SK-N-SH (cell line): ENCODE results near the gene HCN4. TPM values are rescaled to one million over a fixed set of nuclear protein-coding genes. Genes with fewer than 3 reads are reported as not detected.

Source experiments
- CTCF ChIA-PET: fragments of 300-600, 350-600 bp; formaldehyde crosslinking; extraction: SDS; loops from one replicate; lab custom pipeline; 2021; lab: Yijun Ruan, JAX
- POLR2A ChIA-PET: fragments of 350-600 bp; sonication (Branson Sonifier 250); formaldehyde crosslinking; extraction: SDS; loops from one replicate; lab custom pipeline; 2020; ENCODE audit warnings: antibody characterized with exemption, inconsistent platforms; lab: Yijun Ruan, JAX
- DNase-seq: peaks from one replicate; pipeline ENCODE4 v3.0.0; 2012
- H2AFZ ChIP-seq: fragments of 200-600 bp; sonication (generic); 2 replicates; pipeline ENCODE4 v1.8.1; 2016; ENCODE audit warnings: antibody characterized with exemption, mild to moderate bottlenecking, low read depth
- H3F3A ChIP-seq: fragments of 200-600 bp; sonication (generic); replicated peaks from 2 replicates; pipeline ENCODE3; 2016; ENCODE audit warnings: antibody characterized with exemption, mild to moderate bottlenecking; ENCODE audit not compliant: insufficient read depth
- H3K27ac ChIP-seq, 2 experiments: fragments of 200-500 bp in 1 of 2; fragments of 200-600 bp in 1 of 2; sonication (Bioruptor generic) in 1 of 2; sonication (generic), shearing (Covaris generic) in 1 of 2; 2 replicates each; pipeline versions ENCODE4 v1.5.1 to v1.6.1; 2014 to 2016; ENCODE audit warnings: low read depth in 2 of 2, inconsistent platforms in 1 of 2, low read length in 1 of 2, mild to moderate bottlenecking in 1 of 2, mixed read lengths in 1 of 2
- H3K27me3 ChIP-seq: fragments of 200-600 bp; sonication (generic), shearing (Covaris generic); 2 replicates; pipeline ENCODE4 v1.6.1; 2016; ENCODE audit warnings: mixed run types; ENCODE audit not compliant: insufficient read depth
- H3K36me3 ChIP-seq, 2 experiments: fragments of 200-500 bp in 1 of 2; fragments of 200-600 bp in 1 of 2; sonication (Bioruptor generic) in 1 of 2; sonication (generic) in 1 of 2; replicated peaks in 1 of 2; 2 replicates each; pipeline versions ENCODE3 to v1.5.1; 2014 to 2016; ENCODE audit warnings: low read length in 1 of 2, mild to moderate bottlenecking in 1 of 2; ENCODE audit not compliant: insufficient read depth in 2 of 2, control insufficient read depth in 1 of 2
- H3K4me1 ChIP-seq, 2 experiments: fragments of 200-500 bp in 1 of 2; fragments of 200-600 bp in 1 of 2; sonication (Bioruptor generic) in 1 of 2; sonication (generic), shearing (Covaris generic) in 1 of 2; 2 replicates each; pipeline versions ENCODE4 v1.5.1 to v1.6.1; 2014 to 2016; ENCODE audit warnings: low read depth in 1 of 2, low read length in 1 of 2, mixed run types in 1 of 2; ENCODE audit not compliant: insufficient read depth in 2 of 2, control insufficient read depth in 1 of 2
- H3K4me2 ChIP-seq: fragments of 200-600 bp; sonication (generic), shearing (Covaris generic); 2 replicates; pipeline ENCODE4 v1.6.1; 2017; ENCODE audit warnings: mixed run types
- H3K4me3 ChIP-seq, 2 experiments: fragments of 200-500 bp in 1 of 2; fragments of 200-600 bp in 1 of 2; sonication (Bioruptor generic) in 1 of 2; sonication (generic), shearing (Covaris generic) in 1 of 2; 2 replicates each; pipeline versions ENCODE4 v1.5.1 to v1.8.1; 2014 to 2016; ENCODE audit warnings: low read depth in 2 of 2, inconsistent platforms in 1 of 2, low read length in 1 of 2, mild to moderate bottlenecking in 1 of 2, mixed read lengths in 1 of 2, moderate library complexity in 1 of 2
- H3K79me2 ChIP-seq: fragments of 200-600 bp; sonication (generic); 2 replicates; pipeline ENCODE4 v1.8.1; 2017; ENCODE audit warnings: mild to moderate bottlenecking; ENCODE audit not compliant: insufficient read depth
- H3K9ac ChIP-seq: fragments of 200-600 bp; sonication (generic); 2 replicates; pipeline ENCODE4 v1.6.1; 2017; ENCODE audit warnings: mixed run types
- H3K9me2 ChIP-seq: fragments of 200-600 bp; sonication (generic); 2 replicates; pipeline ENCODE4 v1.6.1; 2017; ENCODE audit warnings: mixed run types
- H3K9me3 ChIP-seq: fragments of 200-600 bp; sonication (generic); 2 replicates; pipeline ENCODE4 v1.6.1; 2017; ENCODE audit warnings: mixed run types, mild to moderate bottlenecking, moderate library complexity
- H4K20me1 ChIP-seq: fragments of 200-600 bp; sonication (generic); 2 replicates; pipeline ENCODE4 v1.6.1; 2017; ENCODE audit warnings: mild to moderate bottlenecking, mixed run types; ENCODE audit not compliant: insufficient read depth
- ELF1 ChIP-seq: IDR thresholded peaks from 2 replicates; pipeline ENCODE4 v1.4.0; 2012
- EP300 ChIP-seq, 2 experiments: IDR thresholded peaks; 2 replicates each; pipeline versions ENCODE4 v1.4.0 to v1.6.1; 2012; ENCODE audit warnings: borderline replicate concordance in 1 of 2, low read depth in 1 of 2, low read length in 1 of 2
- EZH2phosphoT487 ChIP-seq: fragments of 200-600 bp; sonication (generic); IDR thresholded peaks from 2 replicates; pipeline ENCODE4 v1.6.1; 2017; ENCODE audit warnings: low read depth, mixed run types, mild to moderate bottlenecking, antibody characterized with exemption, moderate library complexity, borderline replicate concordance
- FOSL2 ChIP-seq: IDR thresholded peaks from 2 replicates; pipeline ENCODE4 v1.4.0; 2012; ENCODE audit warnings: low read depth, mild to moderate bottlenecking, moderate library complexity, borderline replicate concordance
- FOXJ3 ChIP-seq: sonication (generic); formaldehyde crosslinking; IDR thresholded peaks from 2 replicates; pipeline ENCODE4 v1.5.1; 2020; ENCODE audit warnings: mild to moderate bottlenecking, missing genetic modification reagents
- MAX ChIP-seq: IDR thresholded peaks from 2 replicates; pipeline ENCODE4 v1.4.0; 2012; ENCODE audit warnings: low read depth
- MEF2A ChIP-seq: IDR thresholded peaks from 2 replicates; pipeline ENCODE4 v1.4.0; 2012; ENCODE audit warnings: low read depth, borderline replicate concordance
- NRF1 ChIP-seq: IDR thresholded peaks from 2 replicates; pipeline ENCODE4 v1.6.1; 2012; ENCODE audit warnings: low read depth, mild to moderate bottlenecking, low read length
- PBX3 ChIP-seq: IDR thresholded peaks from 2 replicates; pipeline ENCODE4; 2012
- RAD21 ChIP-seq: IDR thresholded peaks from 2 replicates; pipeline ENCODE4 v1.6.1; 2012; ENCODE audit warnings: mild to moderate bottlenecking, low read length
- RCOR1 ChIP-seq: fragments of 150-350 bp; IDR thresholded peaks from 2 replicates; pipeline ENCODE4 v1.6.1; 2017; ENCODE audit warnings: antibody characterized with exemption, low read length
- SIN3A ChIP-seq: IDR thresholded peaks from 2 replicates; pipeline ENCODE4 v1.6.1; 2012; ENCODE audit warnings: low read depth, mild to moderate bottlenecking, low read length, moderate library complexity, borderline replicate concordance
- USF2 ChIP-seq: fragments of 150-350 bp; IDR thresholded peaks from 2 replicates; pipeline ENCODE4 v1.6.1; 2017; ENCODE audit warnings: antibody characterized with exemption, low read length, low read depth, borderline replicate concordance
- ZBTB33 ChIP-seq: IDR thresholded peaks from 2 replicates; pipeline ENCODE4 v1.4.0; 2012; ENCODE audit warnings: low read depth, borderline replicate concordance
- WGBS: methylation state at CpG from one replicate; pipeline ENCODE4 v1.1.6; 2017; ENCODE audit warnings: low lambda C conversion rate; 5-methylcytosine and 5-hydroxymethylcytosine counted together
- polyA plus RNA-seq, 3 experiments: library from polyadenylated mRNA; depleted of rRNA; stranded (reverse); fragments of >200 nt; gene quantifications; 2 replicates each; pipeline ENCODE4 v1.2.3, GENCODE V29; 2012

Gene HCN4
- polyA plus RNA-seq, 1 of the 3 experiments (the other 2 are of a cell fraction), result not detected

GRCh38 chr15:73331501-73331900, 37.3 kb downstream of the HCN4 start:
- Histone ChIP-seq H3K4me2 (no peak overlapping the region), H3F3A (no peaks in the 10 kb centered on the region), H3K36me3 (no peaks in the 10 kb centered on the region), H3K27me3 (no peaks in the 10 kb centered on the region)
- TF ChIP-seq FOSL2, result no peak
- no peak for TF ChIP-seq ZBTB33
- no peak for TF ChIP-seq EP300 (IDR thresholded peaks at IDR 0.05; ENCODE audit: borderline replicate concordance in 1 of 2, low read depth in 1 of 2, low read length in 1 of 2)
- TF ChIP-seq FOXJ3 (CRISPR knock-in tag), result no peak
- TF ChIP-seq NRF1, result no peak
- TF ChIP-seq USF2, result no peak
- no peak for TF ChIP-seq ELF1
- no peak for TF ChIP-seq MAX
- no peak for TF ChIP-seq EZH2phosphoT487
- no peak for TF ChIP-seq PBX3
- TF ChIP-seq SIN3A, result no peak
- TF ChIP-seq MEF2A, result no peak
- TF ChIP-seq RAD21, result no peak
- TF ChIP-seq RCOR1, result no peak
- TF ChIP-seq, all 33 proteins: peak for 0
- H2AFZ ChIP-seq, result no peak overlapping the region
- no peak overlapping the region for H3K4me3 ChIP-seq
- H3K9me2 ChIP-seq, result no peaks in the 10 kb centered on the region
- no peak overlapping the region for H3K27ac ChIP-seq
- no peak for DNase-seq
- H3K9ac ChIP-seq, result no peak overlapping the region
- POLR2A ChIA-PET, result no interaction called here
- H3K79me2 ChIP-seq, result no peaks in the 10 kb centered on the region
- no peaks in the 10 kb centered on the region for H3K9me3 ChIP-seq
- H3K4me1 ChIP-seq, result peaks cover 0 to 14% of the 10 kb centered on the region in 2 experiments; a peak in 1 of 4 replicates
- CTCF ChIA-PET, result interaction anchor here (1.4 kb wide), 1 partner anchor 26 kb away, joined by 5 read pairs; no protein-coding TSS in a partner anchor
- no peaks in the 10 kb centered on the region for H4K20me1 ChIP-seq
- 54% methylated on average over 5 of the region's 5 CpGs for WGBS
